HL-60 (cell line): ENCODE data around the gene ZDHHC21.

ENCODE experiments used
- DNase-seq, 2 experiments: peaks; one replicate each; pipeline ENCODE4 v3.0.0-alpha.2; 2010 to 2020; ENCODE audit warnings: low read depth in 1 of 2, low spot score in 1 of 2
- H3K27ac ChIP-seq: fragments of 250-450 bp; sonication (Bioruptor Pico); replicated peaks from 2 replicates; pipeline ENCODE4 v1.5.1; 2020; ENCODE audit warnings: mild to moderate bottlenecking, moderate library complexity
- H3K27me3 ChIP-seq: fragments of 250-450 bp; sonication (Bioruptor Pico); 2 replicates; pipeline ENCODE4 v1.5.1; 2021; ENCODE audit warnings: mild to moderate bottlenecking, moderate library complexity; ENCODE audit not compliant: insufficient read depth, poor library complexity, severe bottlenecking
- H3K4me3 ChIP-seq: replicated peaks from 2 replicates; pipeline ENCODE4 v1.5.1; 2011; ENCODE audit warnings: mild to moderate bottlenecking, control low read depth, low read length; ENCODE audit not compliant: insufficient read depth
- GABPA ChIP-seq: IDR thresholded peaks from 2 replicates; pipeline ENCODE4 v1.6.1; 2012; ENCODE audit warnings: low read depth
- POLR2AphosphoS5 ChIP-seq: IDR thresholded peaks from 2 replicates; pipeline ENCODE4 v1.6.1; 2012; ENCODE audit warnings: low read depth
- SPI1 ChIP-seq: IDR thresholded peaks from 2 replicates; pipeline ENCODE4 v1.6.1; 2012; ENCODE audit warnings: low read depth, mild to moderate bottlenecking, borderline replicate concordance
- TF ChIP-seq, protein P1 (sequence below): IDR thresholded peaks from 2 replicates; pipeline ENCODE4 v1.6.1; 2012; ENCODE audit warnings: low read depth; ENCODE audit not compliant: insufficient replicate concordance
- TF ChIP-seq, protein P2 (sequence below): IDR thresholded peaks from one replicate; pipeline ENCODE4 v1.5.1; 2011; ENCODE audit warnings: low read length, control low read depth, inconsistent platforms; ENCODE audit not compliant: insufficient read depth

Gene ZDHHC21

DNA sequence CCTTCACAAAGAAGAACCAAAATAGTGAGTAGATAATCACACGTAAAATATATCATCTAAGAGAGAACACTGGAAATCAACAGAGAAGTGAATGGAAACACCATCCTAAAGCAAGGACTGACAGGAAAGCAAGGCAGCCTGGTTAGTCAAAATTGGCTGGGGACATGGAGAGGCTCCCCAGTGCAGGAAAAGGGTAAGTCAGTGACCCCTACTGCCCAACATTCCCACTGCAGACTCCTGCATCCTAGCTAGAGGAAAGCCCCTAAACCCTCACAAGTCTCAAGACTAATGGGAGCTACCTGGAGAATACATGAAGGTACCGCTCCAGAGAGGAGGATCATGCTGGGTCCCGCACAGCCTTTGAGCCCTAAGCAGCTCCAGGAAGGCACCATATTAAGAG is 60.1 kb downstream of the ZDHHC21 start:
- H3K4me3 ChIP-seq: no peak overlapping the region
- H3K27ac ChIP-seq: no peak overlapping the region
- no peaks in the 10 kb centered on the region for H3K27me3 ChIP-seq
- no peak for DNase-seq
- TF ChIP-seq, protein P1, sequence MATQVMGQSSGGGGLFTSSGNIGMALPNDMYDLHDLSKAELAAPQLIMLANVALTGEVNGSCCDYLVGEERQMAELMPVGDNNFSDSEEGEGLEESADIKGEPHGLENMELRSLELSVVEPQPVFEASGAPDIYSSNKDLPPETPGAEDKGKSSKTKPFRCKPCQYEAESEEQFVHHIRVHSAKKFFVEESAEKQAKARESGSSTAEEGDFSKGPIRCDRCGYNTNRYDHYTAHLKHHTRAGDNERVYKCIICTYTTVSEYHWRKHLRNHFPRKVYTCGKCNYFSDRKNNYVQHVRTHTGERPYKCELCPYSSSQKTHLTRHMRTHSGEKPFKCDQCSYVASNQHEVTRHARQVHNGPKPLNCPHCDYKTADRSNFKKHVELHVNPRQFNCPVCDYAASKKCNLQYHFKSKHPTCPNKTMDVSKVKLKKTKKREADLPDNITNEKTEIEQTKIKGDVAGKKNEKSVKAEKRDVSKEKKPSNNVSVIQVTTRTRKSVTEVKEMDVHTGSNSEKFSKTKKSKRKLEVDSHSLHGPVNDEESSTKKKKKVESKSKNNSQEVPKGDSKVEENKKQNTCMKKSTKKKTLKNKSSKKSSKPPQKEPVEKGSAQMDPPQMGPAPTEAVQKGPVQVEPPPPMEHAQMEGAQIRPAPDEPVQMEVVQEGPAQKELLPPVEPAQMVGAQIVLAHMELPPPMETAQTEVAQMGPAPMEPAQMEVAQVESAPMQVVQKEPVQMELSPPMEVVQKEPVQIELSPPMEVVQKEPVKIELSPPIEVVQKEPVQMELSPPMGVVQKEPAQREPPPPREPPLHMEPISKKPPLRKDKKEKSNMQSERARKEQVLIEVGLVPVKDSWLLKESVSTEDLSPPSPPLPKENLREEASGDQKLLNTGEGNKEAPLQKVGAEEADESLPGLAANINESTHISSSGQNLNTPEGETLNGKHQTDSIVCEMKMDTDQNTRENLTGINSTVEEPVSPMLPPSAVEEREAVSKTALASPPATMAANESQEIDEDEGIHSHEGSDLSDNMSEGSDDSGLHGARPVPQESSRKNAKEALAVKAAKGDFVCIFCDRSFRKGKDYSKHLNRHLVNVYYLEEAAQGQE: no peak
- TF ChIP-seq, protein P2, sequence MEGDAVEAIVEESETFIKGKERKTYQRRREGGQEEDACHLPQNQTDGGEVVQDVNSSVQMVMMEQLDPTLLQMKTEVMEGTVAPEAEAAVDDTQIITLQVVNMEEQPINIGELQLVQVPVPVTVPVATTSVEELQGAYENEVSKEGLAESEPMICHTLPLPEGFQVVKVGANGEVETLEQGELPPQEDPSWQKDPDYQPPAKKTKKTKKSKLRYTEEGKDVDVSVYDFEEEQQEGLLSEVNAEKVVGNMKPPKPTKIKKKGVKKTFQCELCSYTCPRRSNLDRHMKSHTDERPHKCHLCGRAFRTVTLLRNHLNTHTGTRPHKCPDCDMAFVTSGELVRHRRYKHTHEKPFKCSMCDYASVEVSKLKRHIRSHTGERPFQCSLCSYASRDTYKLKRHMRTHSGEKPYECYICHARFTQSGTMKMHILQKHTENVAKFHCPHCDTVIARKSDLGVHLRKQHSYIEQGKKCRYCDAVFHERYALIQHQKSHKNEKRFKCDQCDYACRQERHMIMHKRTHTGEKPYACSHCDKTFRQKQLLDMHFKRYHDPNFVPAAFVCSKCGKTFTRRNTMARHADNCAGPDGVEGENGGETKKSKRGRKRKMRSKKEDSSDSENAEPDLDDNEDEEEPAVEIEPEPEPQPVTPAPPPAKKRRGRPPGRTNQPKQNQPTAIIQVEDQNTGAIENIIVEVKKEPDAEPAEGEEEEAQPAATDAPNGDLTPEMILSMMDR: no peak
- TF ChIP-seq SPI1 (no peak), GABPA (no peak), POLR2AphosphoS5 (no peak)

DNA sequence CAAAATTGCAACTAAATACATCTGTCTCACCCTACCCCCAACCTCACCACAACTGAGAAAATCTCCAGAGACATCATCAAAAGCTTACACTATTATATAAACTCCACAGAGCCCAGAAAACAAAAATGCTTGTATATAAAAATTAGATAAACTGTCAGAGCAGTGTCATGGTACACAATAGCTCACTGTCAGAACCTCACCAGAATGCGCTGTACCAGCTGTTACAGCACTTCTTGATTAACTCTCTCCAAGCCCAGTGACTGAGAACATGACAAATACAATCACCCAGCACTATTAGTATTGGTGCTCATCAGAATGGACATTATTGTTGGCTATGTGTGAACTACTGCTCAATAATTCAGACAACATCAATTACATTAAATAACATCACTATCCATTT is 65.7 kb downstream of the ZDHHC21 start:
- Histone ChIP-seq H3K27ac (no peak overlapping the region), H3K4me3 (no peak overlapping the region), H3K27me3 (no peaks in the 10 kb centered on the region)
- no peak for TF ChIP-seq SPI1
- TF ChIP-seq, protein P1: no peak
- no peak for TF ChIP-seq POLR2AphosphoS5
- TF ChIP-seq, protein P2: no peak
- TF ChIP-seq GABPA: no peak
- no peak for DNase-seq

DNA sequence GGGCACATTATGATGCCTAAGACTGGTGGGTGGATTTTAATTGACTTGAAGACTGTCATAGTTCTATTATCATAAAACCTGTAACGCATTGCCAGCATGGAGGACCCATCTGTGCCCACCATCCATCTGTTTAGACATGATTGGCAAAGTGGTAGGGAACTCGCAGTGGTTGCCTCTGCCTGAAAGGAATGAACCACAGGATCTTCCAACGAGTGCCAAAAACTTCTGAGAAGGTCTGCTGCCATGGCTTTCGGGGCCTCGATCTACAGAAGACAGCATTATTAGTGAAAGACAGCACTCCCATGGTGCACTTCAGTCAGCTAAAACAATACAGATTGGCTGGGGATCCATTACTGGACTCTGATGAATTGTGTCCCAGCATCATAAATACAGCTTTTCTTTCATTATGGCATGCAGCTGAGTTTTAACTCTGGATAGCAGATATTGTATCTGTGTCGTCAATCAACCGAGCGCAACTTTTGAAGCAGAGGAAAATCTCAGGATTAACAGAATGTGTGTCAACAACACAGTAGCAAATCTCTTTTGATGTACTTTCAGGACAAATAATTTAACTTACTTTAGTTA is 74.3 kb downstream of the ZDHHC21 start:
- no peak for TF ChIP-seq SPI1
- TF ChIP-seq, protein P2: no peak
- Histone ChIP-seq H3K27me3 (no peaks in the 10 kb centered on the region), H3K4me3 (no peak overlapping the region), H3K27ac (no peak overlapping the region)
- DNase-seq: no peak

DNA sequence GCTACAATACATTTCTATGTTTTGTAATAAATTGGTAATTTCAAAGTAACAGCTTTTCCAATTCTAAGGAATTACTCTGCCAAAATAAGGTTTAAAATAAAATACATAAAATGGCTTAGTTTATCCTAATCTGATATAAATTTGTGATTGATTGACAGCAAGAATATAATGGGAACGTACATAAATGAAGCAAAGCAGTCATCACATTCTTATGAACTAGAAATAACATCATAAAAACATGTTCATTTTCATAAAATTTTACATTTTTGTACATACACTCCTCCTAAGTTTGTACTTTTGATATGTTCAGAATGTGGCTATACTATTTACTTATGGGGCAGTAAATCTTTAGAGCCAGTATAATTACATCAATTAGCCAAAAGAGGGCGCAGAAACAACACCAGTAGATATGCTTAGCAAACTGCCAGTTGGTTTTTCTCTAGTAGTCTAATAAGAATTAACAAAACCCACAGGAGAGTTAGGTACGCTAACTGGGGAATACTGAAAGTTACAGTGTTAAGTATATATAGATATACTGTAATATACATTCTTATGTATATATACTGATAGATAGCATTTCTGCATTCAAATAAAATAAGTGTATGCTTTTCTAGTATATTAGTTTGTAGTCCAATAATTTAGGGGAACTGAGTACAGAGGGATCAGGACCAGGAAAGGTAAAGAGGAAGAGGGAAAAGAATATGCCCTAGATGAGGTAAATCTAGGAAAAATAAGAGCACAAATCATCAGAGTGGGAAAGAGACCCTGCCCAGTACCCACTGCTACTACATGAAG is 76.8 kb downstream of the ZDHHC21 start:
- TF ChIP-seq, protein P2: peak; percentile 2
- TF ChIP-seq, protein P1: no peak
- Histone ChIP-seq H3K4me3 (no peak overlapping the region), H3K27ac (no peak overlapping the region), H3K27me3 (no peaks in the 10 kb centered on the region)
- peak in 1 of 2 experiments; percentile 1 for DNase-seq
